Testis (tissue), 2 donors: Measurements from ENCODE around the gene UNC5B.

Source experiments
- CTCF ChIP-seq, 3 experiments: fragments of 450-650 bp in 2 of 3; fragments of 200-600 bp in 1 of 3; sonication (generic) in 1 of 3; IDR thresholded peaks; one replicate each; pipeline ENCODE4 v1.5.1; 2016 to 2019; ENCODE audit warnings: antibody characterized with exemption in 3 of 3, mild to moderate bottlenecking in 2 of 3, moderate library complexity in 1 of 3
- POLR2A ChIP-seq: fragments of 450-650 bp; IDR thresholded peaks from one replicate; pipeline ENCODE4 v1.6.1; 2017; ENCODE audit warnings: antibody characterized with exemption, mild to moderate bottlenecking, moderate library complexity

- TF ChIP-seq CTCF (IDR thresholded peaks at IDR 0.05) (no peak), POLR2A (no peak)
These were observed 35.0 kb downstream of the UNC5B start for GRCh38 chr10:71247414-71247705.
